GM19438 (cell line): ENCODE results near the gene PC.
A peak's percentile ranks its signal among the peaks of the same experiment; 100 is the strongest.
"Not testable (repeated sequence)": the region's sequence is repeated elsewhere in the genome, so short reads cannot be mapped to it uniquely, and the experiment has no call there.

Experiments used
- ATAC-seq: cut with Tn5 transposase; IDR thresholded peaks from one replicate; pipeline ENCODE4 v1.9.1; 2021; ENCODE audit warnings: low read depth; ENCODE audit not compliant: unreplicated experiment

Gene PC

DNA sequence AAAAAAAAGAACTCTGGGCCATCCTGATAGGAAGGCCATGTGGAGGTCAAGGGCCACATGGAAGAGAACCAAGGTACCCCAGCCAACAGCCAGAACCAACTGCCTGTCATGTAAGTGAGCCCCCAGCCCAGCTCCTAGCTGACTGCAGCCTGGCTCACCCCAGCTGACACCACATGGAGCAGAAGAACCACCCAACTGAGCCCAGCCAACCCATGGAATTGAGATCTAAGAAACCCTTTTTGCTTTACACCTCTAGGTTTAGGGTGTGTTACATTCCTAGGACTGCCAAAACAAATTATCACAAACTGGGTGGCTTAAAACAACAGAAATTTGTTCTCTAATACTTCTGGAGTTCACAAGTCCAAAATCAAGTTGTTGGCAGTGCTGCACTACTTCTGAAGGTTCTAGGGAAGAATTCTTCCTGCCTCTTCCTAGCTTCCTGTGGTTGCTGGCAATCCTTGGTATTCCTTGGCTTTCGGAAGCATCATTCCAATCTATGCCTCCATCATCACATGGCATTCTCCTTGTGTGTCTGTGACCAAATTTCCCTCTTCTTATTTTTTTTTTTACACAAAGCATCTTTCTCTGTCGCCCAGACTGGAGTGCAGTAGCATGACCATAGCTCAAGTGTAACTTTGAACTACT is 21.3 kb upstream of the PC start:
- no peak for ATAC-seq

DNA sequence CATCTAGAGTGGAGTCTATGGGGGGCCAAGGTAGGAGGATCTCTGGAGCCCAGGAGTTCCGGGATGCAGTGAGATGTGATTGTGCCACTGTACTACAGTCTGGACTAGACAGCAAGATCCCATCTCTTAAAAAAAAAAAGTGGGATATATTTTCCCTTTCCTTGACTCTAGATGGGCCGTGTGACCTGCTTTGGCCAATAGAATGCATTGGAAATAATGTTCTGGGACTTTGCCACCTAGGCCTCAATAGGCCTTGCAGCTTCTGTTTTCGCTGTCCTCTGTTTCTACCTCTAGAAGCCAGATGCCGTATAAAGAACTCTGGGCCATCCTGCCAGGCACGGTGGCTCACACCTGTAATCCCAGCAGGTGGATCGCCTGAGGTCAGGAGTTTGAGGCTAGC is 20.5 kb upstream of the PC start:
- no peak for ATAC-seq

DNA sequence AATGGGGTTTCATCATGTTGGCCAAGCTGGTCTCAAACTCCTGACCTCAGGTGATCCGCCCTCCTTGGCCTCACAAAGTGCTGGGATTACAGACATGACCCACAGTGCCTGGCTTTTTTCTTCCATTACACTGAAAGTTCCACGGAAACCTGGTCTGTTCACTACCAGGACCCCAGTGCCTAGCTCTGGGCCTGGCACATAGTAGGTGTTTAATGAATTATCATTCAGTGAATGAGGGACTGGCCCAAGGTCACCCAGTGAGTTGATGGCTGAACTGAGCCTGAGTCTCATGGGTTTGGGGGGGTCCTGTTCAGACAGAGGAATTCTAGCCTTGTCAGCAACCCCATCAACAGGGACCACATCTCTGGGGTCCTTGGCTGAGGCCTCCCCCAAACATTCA is 20.0 kb upstream of the PC start:
- ATAC-seq = no peak

DNA sequence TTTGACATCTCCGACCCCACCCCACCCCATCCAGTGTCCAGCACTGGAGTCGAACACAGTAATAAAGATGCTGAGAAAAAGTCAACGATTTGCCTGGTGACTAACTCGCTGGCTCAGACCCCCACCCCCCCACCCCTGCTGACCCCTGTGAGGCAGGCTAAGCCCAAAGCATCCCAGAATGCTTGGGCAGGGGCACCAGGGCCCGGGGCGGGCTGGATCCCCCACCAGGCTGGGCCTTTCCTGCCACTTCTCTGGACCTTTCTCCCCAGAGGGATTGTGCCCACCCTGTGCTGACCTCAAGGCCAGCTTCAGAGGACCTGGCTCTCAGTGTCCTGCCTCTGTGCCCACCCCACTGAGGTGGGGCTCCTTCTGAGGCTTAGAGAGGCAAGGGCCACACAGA is 18.7 kb upstream of the PC start:
- ATAC-seq = no peak

DNA sequence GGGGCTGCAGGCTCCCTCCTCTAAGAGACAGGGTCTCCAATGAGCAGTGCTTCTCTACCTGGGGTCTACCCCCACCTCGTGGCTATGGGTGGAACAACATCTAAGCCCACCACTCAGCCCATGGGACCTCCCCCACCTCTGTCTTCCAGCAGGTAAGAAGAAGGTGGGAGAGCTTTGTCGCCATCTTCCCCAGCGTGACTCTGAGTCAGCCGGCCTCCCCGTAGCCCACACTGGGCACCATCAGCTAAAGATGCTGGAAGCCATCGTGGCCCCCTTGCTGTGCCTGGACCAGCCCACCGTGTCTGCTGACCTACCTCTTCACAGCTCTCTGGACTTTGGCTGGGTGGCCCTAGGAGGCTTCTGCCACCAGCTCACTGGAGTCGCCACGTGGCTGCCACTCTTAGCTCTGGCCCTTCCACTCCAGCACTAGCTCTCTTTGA is 17.9 kb upstream of the PC start:
- ATAC-seq = no peak

DNA sequence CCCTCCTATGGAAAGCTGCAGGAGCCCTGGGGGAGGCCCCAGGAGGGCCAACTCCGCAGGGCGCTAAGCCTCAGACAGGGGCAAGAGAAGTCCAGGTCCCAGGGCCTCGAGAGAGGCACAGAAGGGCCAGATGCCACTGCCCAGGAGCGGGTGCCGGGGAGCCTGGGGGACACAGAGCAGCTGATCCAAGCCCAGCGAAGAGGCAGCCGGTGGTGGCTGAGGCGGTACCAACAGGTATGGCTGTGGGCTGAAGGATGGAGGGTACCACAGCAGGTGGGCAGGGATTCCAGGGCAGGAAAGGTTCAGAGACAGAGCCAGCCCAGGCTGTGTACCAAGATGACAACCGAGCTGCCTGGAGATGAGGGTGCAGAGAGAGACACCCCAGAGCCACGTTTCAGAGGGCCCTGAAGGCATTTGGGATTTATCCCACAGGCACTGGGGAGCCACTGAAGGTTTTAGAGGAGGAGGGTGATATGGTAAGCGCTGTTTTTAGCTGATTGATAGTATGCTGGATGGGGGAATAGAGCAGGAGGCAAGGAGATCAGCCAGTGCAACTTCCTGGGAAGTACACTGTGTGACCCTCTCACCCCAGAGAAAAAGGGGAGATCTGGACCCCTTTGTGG is 17.3 kb upstream of the PC start:
- ATAC-seq = no peak

DNA sequence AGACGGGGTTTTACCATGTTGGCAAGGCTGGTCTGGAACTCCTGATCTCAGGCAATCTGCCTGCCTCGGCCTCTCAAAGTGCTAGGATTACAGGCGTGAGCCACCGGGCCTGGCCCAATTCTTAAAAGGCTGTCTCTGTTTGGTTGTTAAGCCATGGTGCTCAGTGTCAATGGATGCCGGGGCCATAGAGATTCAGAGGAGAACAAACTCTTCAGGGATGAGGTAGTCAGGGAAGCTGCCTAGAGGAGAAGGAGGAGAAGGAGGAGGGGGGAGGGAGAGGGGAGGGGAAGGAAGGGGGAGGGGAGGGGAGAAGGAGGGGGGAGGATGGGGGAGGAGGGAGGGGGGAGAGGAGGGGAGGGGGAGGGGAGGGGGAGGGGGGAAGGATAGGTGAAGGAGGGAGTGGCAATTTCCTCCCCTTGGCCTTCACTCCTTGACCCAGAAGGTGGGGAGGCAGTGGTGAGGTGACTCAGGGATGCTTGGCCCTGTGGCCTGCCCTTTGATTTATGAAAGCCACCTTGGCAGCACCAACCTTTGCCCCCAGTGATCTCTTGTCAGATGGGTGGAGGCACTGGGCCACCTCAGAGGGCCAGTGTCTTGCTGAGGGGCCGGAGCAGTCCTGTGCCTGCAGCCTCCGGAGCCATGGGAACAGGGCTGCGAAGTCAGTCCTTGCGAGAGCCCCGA is 16.7 kb upstream of the PC start, which contains the start of gene C11orf86:
Gene C11orf86 (plus strand): TSS at position 581 of the 681 bp plus-strand sequence. CDS start 59 bp downstream, at position 640.
- no peak for ATAC-seq

DNA sequence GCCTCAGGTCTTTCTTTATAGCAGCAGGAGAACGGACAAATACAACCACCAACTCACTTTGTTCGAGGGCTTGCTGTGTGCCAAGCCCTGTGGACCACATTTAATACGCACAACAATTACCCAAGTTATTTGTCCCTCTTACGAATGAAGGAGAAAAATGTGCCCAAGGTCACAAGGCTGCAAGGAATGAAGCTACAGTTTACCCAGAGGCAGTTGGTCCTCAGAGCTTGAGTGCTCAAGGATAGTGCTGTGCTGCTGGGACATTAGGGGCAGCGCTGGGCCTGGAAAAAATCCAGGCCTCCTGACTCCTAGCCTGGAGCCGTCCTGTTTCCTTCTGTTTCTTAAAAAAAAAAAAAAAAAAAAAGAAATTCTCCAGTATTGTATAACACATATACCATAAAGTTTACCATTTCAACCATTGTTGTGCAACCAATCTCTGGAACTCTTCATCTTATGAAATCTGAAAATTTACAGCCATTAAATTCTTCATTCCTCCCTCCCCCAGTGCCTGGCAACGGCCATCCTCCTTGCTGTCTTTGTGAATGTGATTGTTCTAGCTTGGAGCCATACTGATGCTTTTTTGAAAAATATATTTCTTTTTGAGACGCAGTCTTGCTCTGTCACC is 15.9 kb upstream of the PC start:
- no peak for ATAC-seq

DNA sequence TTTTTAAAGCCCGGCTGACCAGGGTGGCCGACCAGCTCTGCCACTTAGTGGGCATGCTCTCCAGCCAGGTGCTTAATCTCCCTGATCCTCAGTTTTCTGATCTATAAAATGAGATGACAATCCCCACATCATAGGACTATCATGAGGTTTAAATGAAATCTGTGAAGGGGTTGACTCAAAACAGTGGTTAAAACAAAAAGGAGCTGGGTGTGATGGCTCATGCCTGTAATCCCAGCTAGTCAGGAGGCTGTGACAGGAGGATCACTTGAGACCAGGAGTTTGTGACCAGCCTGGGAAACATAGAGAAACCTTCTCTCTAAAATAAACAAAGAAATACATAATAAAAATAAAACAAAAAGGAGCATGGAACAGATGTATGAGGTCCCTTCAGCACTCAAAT is 13.3 kb upstream of the PC start:
- ATAC-seq = no peak

DNA sequence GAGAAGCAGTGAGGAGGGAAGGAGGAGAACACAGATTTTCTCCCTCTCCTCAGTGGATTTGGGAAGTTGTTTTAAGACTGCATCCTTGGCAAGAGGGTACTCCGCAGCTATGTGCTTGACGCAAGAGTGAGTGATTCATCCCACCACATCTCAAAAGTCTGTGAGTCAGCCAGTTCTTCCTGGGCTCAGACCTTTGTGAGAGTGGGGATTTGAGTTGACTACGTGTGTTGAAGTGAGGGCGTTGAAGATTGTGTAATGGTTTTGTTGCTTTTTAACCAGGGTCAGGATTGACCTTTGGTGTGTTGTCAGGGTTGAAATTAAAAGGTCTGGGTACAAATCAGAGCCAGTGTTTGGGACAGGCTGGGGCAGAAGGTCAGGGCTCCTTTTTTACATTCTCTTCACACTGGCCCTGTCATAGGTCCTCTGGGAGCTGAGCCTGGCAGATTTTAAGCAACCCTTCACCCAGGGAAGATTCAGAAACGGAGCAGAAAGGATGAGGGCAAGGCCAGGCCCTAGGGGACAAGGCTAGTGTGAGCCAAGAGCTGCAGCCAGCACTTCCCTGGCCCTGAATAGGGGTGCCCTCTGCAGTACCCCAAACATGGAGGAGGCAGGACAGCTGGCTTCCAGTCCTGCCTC is 12.7 kb upstream of the PC start:
- ATAC-seq = no peak

DNA sequence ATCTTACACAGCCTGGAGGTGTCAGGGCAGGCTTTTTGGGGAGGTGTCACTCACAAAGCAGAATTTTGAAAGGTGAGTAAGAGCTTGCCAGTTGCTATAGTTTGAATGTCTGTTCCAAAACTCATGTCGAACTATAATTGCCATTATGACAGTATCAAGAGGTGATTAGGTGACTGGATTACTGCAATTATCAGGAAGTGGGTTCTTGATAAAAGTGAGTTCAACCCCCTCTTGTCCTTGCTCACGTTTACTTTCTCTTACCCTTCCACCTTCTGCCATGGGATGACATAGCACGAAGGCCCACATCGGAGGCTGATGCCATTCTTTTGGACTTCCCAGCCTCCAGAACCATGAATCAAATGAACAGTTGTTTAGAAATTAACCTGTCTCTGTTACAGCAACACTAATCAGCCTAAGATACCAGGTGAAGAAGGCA is 12.2 kb upstream of the PC start:
- ATAC-seq = no peak

DNA sequence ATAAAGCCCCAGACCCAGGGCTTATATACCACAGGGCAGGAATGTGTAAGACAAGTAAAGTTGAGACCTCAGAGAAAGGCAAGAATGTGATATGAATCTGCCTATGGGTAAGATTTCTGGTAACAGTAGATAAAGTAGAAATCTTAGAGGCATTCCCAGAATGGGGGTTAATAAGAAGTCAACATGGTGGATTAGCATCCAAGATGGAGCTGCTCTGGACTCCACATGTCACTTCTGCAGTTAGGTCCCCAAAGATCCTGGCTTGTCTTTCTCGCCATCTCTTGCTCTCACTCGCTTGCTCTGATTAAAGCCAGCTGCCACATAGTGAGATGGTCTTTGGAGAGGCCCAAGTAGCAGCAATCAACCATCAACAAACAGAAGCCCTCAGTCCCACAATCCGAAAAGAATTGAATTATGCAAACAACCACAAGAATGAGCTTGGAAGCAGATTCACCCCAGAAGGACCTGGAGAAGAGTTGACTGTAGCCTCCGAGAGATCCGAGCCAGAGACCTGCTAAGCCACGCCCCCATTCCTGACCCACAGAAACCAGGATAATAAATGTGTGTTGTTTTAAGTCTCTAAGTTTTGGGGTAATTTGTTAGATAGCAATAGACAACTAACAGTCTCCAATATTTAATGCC is 11.5 kb upstream of the PC start:
- ATAC-seq = no peak

DNA sequence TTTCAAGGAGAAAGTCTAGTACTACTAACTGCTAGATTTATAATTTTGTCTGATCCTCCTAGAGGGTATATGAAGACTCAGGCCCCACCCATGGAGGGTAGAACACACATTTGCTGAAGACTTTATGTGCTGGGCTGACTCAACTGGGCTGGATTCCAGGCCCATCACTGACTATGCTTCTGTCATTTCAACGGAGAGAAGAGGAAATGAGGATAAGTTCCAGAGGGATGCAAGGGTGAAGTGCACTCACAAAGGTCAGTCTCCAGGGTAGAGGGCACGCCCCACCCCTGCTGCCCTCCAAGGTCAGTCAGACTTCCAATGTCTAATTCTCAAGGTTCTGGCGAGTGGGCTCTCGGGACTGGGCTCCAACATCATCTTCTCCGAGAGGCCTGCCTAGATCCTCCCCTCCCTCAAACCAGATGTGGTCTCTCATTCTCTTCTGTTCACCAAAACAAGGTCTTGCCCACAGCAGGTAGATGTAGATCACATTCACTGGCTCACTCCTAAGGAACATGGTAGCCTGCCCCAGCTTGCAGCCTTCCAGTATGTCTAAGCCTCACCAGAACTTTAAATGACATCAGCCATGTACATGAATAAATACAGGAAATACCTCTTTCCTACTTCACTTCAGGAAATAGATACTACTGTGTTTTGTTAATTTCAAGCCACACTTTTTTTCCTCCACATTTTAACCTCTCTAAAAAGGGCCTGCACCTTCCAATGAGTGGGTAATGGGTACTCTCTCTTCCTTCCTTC is 9.7 kb upstream of the PC start:
- ATAC-seq = no peak

DNA sequence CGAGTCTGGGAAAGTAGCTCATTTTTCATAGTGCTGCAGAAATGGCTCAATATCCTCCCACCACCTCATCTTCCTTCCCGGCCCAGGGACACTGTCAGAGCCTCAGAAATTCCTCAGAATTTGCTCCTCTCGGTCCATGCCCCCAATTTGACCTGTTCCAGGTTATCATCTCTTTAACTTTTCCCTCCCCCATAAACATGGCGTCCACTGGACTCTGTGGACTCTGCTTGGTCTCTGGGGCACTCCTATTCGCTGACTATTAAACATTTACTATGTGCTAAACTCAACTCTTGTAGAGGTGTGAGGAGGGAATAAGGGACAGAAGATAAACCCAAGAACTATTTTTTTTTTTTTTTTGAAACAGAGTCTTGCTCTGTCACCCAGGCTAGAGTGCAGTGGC is 8.2 kb upstream of the PC start:
- no peak for ATAC-seq

DNA sequence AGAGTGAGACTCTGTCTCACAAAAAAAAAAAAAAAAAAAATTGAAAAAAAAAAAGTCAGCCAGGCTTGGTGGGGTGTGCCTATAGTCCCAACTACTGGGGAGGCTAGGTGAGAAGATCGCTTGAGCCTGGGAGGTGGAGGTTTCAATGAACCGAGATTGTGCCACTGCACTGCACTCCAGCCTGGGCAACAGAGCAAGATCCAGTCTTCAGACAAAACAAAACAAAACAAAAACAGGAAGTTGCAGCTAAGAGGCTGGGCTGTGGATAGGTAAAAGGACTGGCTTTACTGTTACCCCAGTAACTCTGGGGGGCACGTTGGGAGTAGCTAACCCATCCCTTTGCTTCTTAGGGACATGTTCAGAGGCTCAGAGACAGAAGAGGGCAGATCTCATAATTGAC is 6.3 kb upstream of the PC start:
- no peak for ATAC-seq

DNA sequence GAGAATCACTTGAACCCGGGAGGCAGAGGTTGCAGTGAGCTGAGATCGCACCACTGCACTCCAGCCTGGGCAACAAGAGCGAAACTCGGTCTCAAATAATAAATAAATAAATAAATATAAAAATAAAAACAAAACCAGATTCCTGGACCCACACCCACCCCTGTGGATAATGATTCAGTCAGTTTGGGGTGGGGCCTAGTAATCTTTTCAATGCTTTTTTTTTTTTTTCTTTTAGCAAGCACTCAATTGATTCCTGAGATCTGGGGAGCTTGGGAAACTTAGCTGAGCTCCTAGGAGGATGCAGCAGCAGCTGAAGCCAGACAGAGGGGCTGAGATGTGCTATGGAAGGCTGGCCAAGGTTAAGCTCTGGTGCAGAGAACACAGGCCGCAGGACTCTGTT is 4.6 kb upstream of the PC start:
- no peak for ATAC-seq

DNA sequence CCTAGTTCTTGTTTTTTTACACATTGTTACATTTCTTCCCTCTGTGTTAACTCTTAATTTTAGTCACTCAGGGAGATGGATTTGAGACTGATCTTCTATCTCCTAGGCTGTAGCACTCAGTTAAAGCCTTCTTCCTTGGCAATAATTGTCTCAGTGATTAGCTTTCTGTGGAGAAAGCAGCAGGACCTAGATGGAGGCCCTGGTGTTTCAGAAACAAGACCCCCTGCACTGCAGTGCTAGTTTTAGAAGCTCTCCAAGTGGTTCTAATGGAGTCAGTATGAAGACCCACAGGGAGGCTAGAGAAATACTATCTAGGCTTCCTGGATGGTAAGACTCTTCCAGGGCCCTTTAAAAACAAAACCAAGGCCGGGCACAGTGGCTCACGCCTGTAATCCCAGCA is 4.1 kb upstream of the PC start:
- ATAC-seq = no peak

DNA sequence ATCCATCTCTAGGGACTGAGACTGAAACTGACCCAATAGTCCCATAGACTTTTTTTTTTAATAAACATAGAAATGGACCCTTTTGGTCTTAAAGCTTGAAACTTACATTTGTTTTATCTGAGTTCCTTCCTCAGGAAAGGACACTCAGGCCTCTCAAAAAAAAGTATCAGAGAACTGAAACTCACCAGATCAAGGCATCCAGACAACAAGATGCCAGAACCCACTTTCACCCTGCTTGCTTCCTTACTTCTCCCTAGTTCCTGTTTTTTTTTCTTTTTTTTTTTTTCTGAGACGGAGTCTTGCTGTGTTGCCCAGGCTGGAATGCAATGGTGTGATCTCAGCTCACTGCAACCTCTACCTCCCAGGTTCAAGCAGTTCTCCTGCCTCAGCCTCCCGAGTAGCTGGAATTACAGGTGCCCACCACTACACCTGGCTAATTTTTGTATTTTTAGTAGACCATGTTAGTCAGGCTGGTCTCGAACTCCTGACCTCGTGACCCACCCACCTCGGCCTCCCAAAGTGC is 3.6 kb upstream of the PC start:
- not testable (repeated sequence) for ATAC-seq

DNA sequence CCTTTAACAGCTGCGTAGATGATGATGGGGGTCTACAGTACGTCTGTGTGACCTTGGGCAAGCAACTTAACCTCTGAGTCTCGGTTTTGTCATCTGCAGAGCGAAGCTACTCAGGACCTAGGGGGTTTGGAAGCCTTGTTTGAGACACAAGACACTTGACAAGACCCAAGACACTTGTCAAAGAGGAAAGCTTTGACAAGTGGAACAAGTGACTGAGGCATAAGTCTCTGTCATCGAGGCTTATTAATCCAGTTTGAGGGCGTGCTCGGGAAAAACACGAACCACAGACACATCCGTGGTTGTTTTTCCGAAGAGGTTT is 732 bp upstream of the PC start:
- ATAC-seq = no peak

DNA sequence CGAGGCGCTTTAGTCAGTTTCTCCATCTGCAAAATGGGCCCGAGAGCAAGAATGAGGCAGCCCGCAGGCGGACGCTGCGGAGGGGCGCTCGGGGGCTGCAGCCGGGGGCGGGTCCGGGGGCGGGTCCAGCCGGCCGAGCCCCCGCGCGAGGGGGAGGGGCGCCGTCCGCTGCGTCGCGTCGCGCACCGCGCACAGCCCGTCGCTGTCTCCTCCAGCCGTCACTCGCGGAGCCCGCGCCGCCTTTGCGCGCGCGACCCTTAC is 282 bp downstream of the PC start:
- ATAC-seq = peak; percentile 13
